ENCODE data around the gene VWF.
A peak's percentile ranks its signal among the peaks of the same experiment; 100 is the strongest.
"Not testable (repeated sequence)": the region's sequence is repeated elsewhere in the genome, so short reads cannot be mapped to it uniquely, and the experiment has no call there.

Gene VWF

GRCh38 chr12:6029401-6029800, 95.1 kb downstream of the VWF start:
- DNase-seq, result no peak

DNA sequence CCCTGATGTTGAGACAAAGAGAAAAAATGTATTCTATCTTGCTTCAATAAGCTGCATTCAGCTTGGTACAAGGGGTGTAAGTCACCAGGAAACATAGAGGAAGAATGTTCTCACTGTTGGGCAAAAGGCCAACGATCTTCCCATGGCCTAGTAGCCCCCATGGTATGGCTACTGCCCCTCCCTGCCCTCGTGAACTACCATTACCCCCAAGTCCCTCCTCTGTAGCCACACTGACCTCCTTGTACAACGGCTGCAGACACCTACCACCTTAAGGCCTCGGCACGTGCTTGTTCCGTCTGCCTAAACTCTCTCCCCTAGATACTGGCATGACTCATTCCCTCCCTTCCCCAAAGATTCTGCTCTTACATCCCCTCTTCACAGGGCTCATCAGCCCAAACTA, 97.5 kb downstream of the VWF start:
- no peak for DNase-seq

DNA sequence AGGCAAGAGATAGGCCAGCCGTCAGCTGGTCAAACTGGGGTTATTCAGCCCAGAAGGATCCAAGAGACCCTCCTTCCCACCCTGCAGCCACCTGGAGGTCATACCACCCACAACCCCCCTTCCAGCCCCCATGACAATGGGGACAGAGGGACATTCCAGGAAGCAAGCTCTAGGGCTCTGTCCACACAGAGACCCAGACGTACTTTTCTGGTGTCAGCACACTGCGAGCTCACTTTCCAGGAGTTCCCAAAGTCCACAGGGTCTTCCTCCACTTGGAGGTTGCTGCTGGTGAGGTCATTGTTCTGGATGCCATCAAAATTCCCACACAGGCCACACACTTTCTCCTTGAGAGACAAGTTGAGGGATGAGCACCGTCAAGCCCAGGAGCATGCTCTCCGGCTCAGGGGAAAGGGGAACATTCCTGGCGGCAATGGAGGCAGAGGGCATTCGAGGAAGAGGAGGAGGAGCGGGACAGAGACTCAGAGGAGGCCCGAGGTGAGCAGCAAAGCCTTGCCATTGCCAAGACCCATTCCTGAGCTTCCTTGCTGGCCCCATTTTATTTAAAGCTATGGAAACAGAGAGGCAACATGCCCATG, 98.7 kb downstream of the VWF start:
- DNase-seq, result not testable (repeated sequence)

- not testable (repeated sequence) for DNase-seq
These were observed 100.4 kb downstream of the VWF start for GRCh38 chr12:6024066-6024465.

DNA sequence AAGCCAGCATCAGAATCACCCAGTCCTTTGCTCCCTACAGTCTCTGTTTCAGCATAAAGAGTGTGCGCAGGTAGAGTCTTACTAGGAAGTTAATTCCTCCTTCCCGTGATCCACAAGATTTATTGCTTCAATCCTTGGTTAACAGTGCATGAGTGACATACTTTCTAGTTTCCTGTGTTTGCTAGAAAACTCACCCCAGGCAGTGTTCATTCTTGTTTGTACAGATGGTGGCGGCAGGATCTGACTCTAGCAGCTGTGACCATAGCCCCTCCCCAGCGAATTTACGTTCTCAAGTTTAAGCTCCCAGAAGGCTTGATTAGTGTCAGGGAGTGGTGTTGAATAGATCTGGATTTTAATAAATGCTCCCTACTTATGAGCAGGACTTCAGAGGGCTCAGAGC, 103.5 kb downstream of the VWF start:
- DNase-seq, result no peak

GRCh38 chr12:6020511-6020910, 104.0 kb downstream of the VWF start:
- not testable (repeated sequence) for DNase-seq

DNA sequence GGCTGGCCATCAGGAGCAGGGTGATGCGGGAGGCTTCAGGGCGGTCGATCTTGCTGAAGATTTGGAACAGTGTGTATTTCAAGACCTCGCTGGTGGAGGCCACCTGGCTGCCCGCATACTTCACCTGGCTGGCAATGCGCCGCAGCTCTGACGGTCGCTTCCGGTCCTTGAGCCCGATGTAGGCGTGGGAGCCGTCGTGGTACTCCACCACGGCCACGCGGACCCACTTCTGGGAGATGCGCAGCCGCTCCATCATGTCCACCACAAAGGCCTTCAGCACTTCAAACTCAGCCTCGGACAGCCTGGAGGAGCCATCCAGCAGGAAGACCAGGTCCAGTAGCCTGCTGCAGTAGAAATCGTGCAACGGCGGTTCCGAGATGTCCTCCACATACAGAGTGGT, 105.2 kb downstream of the VWF start:
- DNase-seq, result not testable (repeated sequence)

- DNase-seq, result no peak
These were observed 106.2 kb downstream of the VWF start for GRCh38 chr12:6018265-6018664.

- DNase-seq, result no peak
These were observed 107.7 kb downstream of the VWF start for GRCh38 chr12:6016756-6017155.

GRCh38 chr12:6016004-6016403, 108.5 kb downstream of the VWF start:
- not testable (repeated sequence) for DNase-seq

DNA sequence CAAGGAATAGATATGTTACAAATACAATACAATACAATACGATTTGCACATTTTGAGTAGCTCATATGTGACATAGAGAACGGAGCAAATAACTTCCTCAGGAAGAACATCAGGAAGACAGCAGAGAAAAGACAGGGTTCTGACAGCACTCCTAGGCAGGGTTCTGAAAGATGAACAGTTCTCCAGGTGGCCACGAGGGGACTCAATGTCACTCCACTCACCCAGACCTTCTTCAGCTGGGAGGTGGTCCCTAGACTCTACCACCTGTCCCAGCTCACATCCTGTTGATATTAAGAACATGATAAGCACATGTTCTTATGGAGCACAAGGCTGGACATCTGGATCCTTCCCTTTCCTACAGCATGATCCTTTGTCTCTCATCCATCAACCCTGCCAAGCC, 109.2 kb downstream of the VWF start:
- DNase-seq, result not testable (repeated sequence)

GRCh38 chr12:6010631-6011350, 113.7 kb downstream of the VWF start:
- not testable (repeated sequence) for DNase-seq

- DNase-seq, result no peak
These were observed 127.2 kb downstream of the VWF start for GRCh38 chr12:5997260-5997659.

- no peak for DNase-seq
These were observed 128.0 kb downstream of the VWF start for GRCh38 chr12:5996459-5996858.

DNA sequence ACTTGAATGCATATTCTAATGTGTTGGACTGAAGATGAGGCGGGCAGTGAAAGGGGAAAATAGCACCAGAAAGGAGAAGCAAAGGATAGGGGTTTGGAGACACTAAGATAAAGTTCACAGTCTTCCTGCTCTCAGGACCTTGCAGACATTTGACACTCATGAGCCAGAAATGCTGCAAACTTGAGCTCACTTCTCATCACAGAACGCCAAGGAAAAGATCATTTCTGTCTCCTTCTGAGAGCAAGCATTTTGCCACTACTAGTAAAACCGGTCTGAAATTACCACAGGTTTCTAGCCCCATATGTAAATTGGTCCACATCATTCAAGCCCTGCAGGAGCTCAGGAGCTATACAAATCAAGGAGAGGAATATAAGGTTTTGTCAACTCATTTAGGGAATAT, 134.8 kb downstream of the VWF start:
- DNase-seq, result no peak

- DNase-seq, result peak; percentile 58 to 65
These were observed 135.8 kb downstream of the VWF start for GRCh38 chr12:5988659-5989116.

DNA sequence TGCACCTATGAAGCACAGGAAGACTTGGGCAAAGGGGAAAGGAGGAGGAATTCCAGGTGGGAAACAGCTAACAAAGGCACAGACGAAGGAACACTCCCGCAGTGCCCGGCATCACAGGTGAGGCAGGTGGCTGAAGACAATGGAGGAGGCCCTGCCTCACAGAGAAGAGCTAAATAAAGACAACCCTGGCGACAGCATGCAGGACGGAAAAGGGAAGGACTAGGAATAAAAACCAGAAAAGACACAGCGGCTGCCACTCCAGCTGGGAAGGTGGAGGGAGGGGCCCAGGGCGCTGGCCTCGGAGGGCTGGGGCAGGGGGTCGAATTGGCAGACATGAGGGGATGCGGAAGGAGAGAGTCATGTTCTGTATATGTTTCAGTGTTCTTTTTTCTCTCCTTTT, 136.4 kb downstream of the VWF start:
- DNase-seq, result no peak

GRCh38 chr12:5987573-5987972, 136.9 kb downstream of the VWF start:
- no peak for DNase-seq

- DNase-seq, result no peak
These were observed 139.0 kb downstream of the VWF start for GRCh38 chr12:5985471-5985870.

DNA sequence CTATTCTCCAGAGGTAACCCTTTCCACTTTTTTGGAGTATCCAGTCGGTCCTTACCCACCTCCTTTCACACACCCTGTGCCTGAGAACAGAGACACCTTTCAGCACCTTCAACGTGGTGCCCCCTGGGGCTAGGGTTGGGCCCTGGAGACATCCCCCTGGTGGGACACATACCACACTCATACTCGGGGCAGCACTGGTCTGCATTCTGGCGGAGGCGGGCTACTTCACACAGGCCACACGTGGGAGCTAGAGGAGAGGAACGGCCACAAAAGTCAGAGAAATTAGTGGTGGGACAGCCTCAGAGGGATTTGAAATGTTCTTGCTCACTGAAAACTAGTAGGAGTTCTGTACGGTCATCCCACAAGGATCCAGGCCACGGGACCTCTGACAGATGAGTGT, 139.6 kb downstream of the VWF start:
- DNase-seq, result no peak

DNA sequence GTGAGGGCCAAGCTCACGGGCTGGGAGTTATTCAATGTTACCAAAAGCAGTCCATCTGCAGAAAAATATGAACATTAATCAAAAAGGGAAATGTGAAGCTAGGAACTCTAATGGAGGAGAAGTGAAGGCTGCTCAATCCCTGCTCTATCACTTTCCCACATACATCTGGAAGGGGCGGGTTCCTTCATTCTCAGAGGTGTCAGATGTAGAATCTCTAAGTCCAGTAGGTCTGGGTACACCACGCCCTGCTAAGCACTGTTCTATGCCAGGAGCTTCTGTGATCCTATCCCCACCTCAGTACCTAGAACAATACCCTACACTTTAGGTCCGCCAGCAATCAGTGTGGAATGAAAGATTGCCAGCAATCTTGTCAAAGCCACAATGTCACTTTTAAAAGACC, 142.4 kb downstream of the VWF start:
- no peak for DNase-seq

- no peak for DNase-seq
These were observed 146.9 kb downstream of the VWF start for GRCh38 chr12:5977556-5977955.

- DNase-seq, result no peak
These were observed 147.8 kb downstream of the VWF start for GRCh38 chr12:5976711-5977110.

DNA sequence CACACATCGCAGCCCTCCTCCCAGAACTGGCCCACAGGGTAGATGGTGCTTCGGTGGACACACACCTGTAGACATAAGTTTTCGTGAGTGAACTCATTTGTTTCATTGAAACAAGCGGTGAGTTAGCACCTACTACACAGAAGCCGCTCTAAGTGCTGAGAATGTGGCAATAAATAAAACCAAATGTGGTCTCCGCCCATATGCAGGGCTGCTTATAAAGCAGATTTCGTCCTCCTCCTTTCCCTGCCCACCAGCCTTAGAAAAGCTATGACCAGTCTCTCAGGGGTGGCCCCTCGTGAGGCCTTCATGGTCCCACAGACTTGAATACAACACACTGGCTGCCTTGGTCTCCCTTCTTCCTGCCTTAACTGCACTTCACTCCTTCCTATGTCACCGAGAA, 148.3 kb downstream of the VWF start:
- no peak for DNase-seq
